WTC11 (cell line): ENCODE measurements around the gene ARHGEF1.

ENCODE experiments used
- ETV6 ChIP-seq: sonication (generic); formaldehyde crosslinking; IDR thresholded peaks from 2 replicates; pipeline ENCODE4 v1.8.1; 2022; ENCODE audit warnings: mild to moderate bottlenecking, missing genetic modification reagents
- TEAD4 ChIP-seq: sonication (generic); formaldehyde crosslinking; IDR thresholded peaks from 2 replicates; pipeline ENCODE4 v1.8.0; 2022; ENCODE audit warnings: mild to moderate bottlenecking, missing genetic modification reagents
- ZNF423 ChIP-seq: fragments of 250-450 bp; sonication (Bioruptor Pico); IDR thresholded peaks from 2 replicates; pipeline ENCODE4 v2.1.2; 2022; ENCODE audit warnings: mild to moderate bottlenecking, moderate library complexity
- TF ChIP-seq, protein P1 (sequence below): fragments of 200-600 bp; IDR thresholded peaks from 2 replicates; pipeline ENCODE4 v1.8.0; 2022; ENCODE audit warnings: antibody characterized with exemption
- TF ChIP-seq, protein P2 (sequence below): sonication (generic); formaldehyde crosslinking; IDR thresholded peaks from 2 replicates; pipeline ENCODE4 v1.8.0; 2022; ENCODE audit warnings: missing genetic modification reagents
- TF ChIP-seq, protein P3 (sequence below): sonication (generic); formaldehyde crosslinking; IDR thresholded peaks from 2 replicates; pipeline ENCODE4 v1.8.1; 2023; ENCODE audit warnings: mild to moderate bottlenecking, moderate library complexity, missing genetic modification reagents
- TF ChIP-seq, protein P4 (sequence below): sonication (generic); formaldehyde crosslinking; IDR thresholded peaks from 2 replicates; pipeline ENCODE4 v1.8.0; 2023; ENCODE audit warnings: missing genetic modification reagents
- TF ChIP-seq, protein P5 (sequence below): sonication (generic); formaldehyde crosslinking; IDR thresholded peaks from 2 replicates; pipeline ENCODE4 v1.8.0; 2022; ENCODE audit warnings: mild to moderate bottlenecking, missing genetic modification reagents
- TF ChIP-seq, protein P6 (sequence below): sonication (generic); formaldehyde crosslinking; IDR thresholded peaks from 2 replicates; pipeline ENCODE4 v1.8.1; 2023; ENCODE audit warnings: mild to moderate bottlenecking, missing genetic modification reagents, borderline replicate concordance
- TF ChIP-seq, protein P7 (sequence below): sonication (generic); formaldehyde crosslinking; IDR thresholded peaks from 2 replicates; pipeline ENCODE4 v1.8.0; 2022; ENCODE audit warnings: mild to moderate bottlenecking, missing genetic modification reagents
- TF ChIP-seq, protein P8 (sequence below): sonication (generic); formaldehyde crosslinking; IDR thresholded peaks from 2 replicates; pipeline ENCODE4 v1.8.0; 2022; ENCODE audit warnings: mild to moderate bottlenecking, missing genetic modification reagents

DNA sequence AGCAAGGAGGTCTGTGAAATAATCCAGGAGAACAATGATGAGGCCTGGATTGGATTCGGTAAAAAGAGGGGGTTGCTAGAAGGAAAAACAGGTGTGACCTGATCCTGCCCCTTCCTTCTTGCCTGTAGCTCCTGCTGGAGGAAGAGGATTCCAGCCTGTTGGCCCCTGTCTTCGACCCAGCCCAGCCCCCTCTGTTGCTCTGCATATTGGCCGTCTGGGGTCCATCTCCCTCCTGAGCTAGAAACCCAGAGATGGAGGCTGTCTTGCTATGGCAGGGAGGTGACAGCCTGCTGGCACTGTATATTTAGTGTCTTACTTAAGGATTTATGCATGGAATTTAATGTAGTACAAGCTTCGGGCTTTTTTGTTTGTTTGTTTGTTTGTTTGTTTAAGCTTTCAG, 31.5 kb upstream of the ARHGEF1 start:
- TF ChIP-seq, protein P1, sequence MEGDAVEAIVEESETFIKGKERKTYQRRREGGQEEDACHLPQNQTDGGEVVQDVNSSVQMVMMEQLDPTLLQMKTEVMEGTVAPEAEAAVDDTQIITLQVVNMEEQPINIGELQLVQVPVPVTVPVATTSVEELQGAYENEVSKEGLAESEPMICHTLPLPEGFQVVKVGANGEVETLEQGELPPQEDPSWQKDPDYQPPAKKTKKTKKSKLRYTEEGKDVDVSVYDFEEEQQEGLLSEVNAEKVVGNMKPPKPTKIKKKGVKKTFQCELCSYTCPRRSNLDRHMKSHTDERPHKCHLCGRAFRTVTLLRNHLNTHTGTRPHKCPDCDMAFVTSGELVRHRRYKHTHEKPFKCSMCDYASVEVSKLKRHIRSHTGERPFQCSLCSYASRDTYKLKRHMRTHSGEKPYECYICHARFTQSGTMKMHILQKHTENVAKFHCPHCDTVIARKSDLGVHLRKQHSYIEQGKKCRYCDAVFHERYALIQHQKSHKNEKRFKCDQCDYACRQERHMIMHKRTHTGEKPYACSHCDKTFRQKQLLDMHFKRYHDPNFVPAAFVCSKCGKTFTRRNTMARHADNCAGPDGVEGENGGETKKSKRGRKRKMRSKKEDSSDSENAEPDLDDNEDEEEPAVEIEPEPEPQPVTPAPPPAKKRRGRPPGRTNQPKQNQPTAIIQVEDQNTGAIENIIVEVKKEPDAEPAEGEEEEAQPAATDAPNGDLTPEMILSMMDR = no peak
- TF ChIP-seq, protein P2, sequence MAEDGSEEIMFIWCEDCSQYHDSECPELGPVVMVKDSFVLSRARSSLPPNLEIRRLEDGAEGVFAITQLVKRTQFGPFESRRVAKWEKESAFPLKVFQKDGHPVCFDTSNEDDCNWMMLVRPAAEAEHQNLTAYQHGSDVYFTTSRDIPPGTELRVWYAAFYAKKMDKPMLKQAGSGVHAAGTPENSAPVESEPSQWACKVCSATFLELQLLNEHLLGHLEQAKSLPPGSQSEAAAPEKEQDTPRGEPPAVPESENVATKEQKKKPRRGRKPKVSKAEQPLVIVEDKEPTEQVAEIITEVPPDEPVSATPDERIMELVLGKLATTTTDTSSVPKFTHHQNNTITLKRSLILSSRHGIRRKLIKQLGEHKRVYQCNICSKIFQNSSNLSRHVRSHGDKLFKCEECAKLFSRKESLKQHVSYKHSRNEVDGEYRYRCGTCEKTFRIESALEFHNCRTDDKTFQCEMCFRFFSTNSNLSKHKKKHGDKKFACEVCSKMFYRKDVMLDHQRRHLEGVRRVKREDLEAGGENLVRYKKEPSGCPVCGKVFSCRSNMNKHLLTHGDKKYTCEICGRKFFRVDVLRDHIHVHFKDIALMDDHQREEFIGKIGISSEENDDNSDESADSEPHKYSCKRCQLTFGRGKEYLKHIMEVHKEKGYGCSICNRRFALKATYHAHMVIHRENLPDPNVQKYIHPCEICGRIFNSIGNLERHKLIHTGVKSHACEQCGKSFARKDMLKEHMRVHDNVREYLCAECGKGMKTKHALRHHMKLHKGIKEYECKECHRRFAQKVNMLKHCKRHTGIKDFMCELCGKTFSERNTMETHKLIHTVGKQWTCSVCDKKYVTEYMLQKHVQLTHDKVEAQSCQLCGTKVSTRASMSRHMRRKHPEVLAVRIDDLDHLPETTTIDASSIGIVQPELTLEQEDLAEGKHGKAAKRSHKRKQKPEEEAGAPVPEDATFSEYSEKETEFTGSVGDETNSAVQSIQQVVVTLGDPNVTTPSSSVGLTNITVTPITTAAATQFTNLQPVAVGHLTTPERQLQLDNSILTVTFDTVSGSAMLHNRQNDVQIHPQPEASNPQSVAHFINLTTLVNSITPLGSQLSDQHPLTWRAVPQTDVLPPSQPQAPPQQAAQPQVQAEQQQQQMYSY = peak; percentile 37; the same call in 1 of the 2 replicates
- TF ChIP-seq, protein P3, sequence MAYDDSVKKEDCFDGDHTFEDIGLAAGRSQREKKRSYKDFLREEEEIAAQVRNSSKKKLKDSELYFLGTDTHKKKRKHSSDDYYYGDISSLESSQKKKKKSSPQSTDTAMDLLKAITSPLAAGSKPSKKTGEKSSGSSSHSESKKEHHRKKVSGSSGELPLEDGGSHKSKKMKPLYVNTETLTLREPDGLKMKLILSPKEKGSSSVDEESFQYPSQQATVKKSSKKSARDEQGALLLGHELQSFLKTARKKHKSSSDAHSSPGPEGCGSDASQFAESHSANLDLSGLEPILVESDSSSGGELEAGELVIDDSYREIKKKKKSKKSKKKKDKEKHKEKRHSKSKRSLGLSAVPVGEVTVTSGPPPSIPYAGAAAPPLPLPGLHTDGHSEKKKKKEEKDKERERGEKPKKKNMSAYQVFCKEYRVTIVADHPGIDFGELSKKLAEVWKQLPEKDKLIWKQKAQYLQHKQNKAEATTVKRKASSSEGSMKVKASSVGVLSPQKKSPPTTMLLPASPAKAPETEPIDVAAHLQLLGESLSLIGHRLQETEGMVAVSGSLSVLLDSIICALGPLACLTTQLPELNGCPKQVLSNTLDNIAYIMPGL (CRISPR knock-in tag) = no peak
- TF ChIP-seq ZNF423 (CRISPR knock-in tag) (no peak), ETV6 (CRISPR knock-in tag) (no peak), TEAD4 (CRISPR knock-in tag) (no peak)
- TF ChIP-seq, protein P4, sequence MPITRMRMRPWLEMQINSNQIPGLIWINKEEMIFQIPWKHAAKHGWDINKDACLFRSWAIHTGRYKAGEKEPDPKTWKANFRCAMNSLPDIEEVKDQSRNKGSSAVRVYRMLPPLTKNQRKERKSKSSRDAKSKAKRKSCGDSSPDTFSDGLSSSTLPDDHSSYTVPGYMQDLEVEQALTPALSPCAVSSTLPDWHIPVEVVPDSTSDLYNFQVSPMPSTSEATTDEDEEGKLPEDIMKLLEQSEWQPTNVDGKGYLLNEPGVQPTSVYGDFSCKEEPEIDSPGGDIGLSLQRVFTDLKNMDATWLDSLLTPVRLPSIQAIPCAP (CRISPR knock-in tag) = no peak
- TF ChIP-seq, protein P5, sequence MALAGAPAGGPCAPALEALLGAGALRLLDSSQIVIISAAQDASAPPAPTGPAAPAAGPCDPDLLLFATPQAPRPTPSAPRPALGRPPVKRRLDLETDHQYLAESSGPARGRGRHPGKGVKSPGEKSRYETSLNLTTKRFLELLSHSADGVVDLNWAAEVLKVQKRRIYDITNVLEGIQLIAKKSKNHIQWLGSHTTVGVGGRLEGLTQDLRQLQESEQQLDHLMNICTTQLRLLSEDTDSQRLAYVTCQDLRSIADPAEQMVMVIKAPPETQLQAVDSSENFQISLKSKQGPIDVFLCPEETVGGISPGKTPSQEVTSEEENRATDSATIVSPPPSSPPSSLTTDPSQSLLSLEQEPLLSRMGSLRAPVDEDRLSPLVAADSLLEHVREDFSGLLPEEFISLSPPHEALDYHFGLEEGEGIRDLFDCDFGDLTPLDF (CRISPR knock-in tag) = no peak
- TF ChIP-seq, protein P6, sequence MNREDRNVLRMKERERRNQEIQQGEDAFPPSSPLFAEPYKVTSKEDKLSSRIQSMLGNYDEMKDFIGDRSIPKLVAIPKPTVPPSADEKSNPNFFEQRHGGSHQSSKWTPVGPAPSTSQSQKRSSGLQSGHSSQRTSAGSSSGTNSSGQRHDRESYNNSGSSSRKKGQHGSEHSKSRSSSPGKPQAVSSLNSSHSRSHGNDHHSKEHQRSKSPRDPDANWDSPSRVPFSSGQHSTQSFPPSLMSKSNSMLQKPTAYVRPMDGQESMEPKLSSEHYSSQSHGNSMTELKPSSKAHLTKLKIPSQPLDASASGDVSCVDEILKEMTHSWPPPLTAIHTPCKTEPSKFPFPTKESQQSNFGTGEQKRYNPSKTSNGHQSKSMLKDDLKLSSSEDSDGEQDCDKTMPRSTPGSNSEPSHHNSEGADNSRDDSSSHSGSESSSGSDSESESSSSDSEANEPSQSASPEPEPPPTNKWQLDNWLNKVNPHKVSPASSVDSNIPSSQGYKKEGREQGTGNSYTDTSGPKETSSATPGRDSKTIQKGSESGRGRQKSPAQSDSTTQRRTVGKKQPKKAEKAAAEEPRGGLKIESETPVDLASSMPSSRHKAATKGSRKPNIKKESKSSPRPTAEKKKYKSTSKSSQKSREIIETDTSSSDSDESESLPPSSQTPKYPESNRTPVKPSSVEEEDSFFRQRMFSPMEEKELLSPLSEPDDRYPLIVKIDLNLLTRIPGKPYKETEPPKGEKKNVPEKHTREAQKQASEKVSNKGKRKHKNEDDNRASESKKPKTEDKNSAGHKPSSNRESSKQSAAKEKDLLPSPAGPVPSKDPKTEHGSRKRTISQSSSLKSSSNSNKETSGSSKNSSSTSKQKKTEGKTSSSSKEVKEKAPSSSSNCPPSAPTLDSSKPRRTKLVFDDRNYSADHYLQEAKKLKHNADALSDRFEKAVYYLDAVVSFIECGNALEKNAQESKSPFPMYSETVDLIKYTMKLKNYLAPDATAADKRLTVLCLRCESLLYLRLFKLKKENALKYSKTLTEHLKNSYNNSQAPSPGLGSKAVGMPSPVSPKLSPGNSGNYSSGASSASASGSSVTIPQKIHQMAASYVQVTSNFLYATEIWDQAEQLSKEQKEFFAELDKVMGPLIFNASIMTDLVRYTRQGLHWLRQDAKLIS (CRISPR knock-in tag) = no peak
- TF ChIP-seq, protein P7, sequence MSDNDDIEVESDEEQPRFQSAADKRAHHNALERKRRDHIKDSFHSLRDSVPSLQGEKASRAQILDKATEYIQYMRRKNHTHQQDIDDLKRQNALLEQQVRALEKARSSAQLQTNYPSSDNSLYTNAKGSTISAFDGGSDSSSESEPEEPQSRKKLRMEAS (CRISPR knock-in tag) = no peak
- TF ChIP-seq, protein P8, sequence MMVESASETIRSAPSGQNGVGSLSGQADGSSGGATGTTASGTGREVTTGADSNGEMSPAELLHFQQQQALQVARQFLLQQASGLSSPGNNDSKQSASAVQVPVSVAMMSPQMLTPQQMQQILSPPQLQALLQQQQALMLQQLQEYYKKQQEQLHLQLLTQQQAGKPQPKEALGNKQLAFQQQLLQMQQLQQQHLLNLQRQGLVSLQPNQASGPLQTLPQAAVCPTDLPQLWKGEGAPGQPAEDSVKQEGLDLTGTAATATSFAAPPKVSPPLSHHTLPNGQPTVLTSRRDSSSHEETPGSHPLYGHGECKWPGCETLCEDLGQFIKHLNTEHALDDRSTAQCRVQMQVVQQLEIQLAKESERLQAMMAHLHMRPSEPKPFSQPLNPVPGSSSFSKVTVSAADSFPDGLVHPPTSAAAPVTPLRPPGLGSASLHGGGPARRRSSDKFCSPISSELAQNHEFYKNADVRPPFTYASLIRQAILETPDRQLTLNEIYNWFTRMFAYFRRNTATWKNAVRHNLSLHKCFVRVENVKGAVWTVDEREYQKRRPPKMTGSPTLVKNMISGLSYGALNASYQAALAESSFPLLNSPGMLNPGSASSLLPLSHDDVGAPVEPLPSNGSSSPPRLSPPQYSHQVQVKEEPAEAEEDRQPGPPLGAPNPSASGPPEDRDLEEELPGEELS (CRISPR knock-in tag) = no peak
